Measurements from ENCODE around the gene PCSK6. TPM values are rescaled to one million over a fixed set of nuclear protein-coding genes. Genes with fewer than 3 reads are reported as not detected.

PCSK6 gene
- total RNA-seq, 1 experiment from 2014 or later = 2.9 TPM

- TF ChIP-seq ZNF219 (CRISPR knock-in tag; IDR thresholded peaks at IDR 0.05; ENCODE audit: borderline replicate concordance) (no peak), HMGXB4 (CRISPR knock-in tag; IDR thresholded peaks at IDR 0.05) (no peak), FOXP1 (CRISPR knock-in tag; IDR thresholded peaks at IDR 0.05; ENCODE audit: borderline replicate concordance) (no peak), ZNF532 (CRISPR knock-in tag; IDR thresholded peaks at IDR 0.05; ENCODE audit: borderline replicate concordance) (no peak)
These were observed 222.0 kb downstream of the PCSK6 start (continued) for GRCh38 chr15:101267320-101268104.

GRCh38 chr15:101266787-101267186 lies 222.7 kb downstream of the PCSK6 start:
- H3K27me3 Mint-ChIP-seq (ENCODE audit: low read depth) = no peaks in the 10 kb centered on the region
- 0 out of 2 replicates have a peak overlapping the region, but pooled peaks have one; percentile 38 for H3K27ac Mint-ChIP-seq
- CTCF ChIA-PET = interaction anchor here (0.7 to 4.3 kb wide), 13 partner anchors 9 to 389 kb away, joined by 3 to 38 read pairs (median 5); partner anchors contain the start of gene CHSY1
- ATAC-seq = peak; percentile 31
- POLR2A ChIA-PET = interaction anchor here (0.6 to 1.5 kb wide), 3 partner anchors 28 to 102 kb away, joined by 3 to 5 read pairs (median 3); partner anchors contain the start of gene SNRPA1
- no peak for DNase-seq (ENCODE audit: low spot score)
- peaks cover 11% of the 10 kb centered on the region for H3K4me1 Mint-ChIP-seq
- TF ChIP-seq ZNF671 (CRISPR knock-in tag; IDR thresholded peaks at IDR 0.05) = no peak
- no peak for TF ChIP-seq FOXK1 (CRISPR knock-in tag; IDR thresholded peaks at IDR 0.05)
- no peak for TF ChIP-seq ZNF219 (CRISPR knock-in tag; IDR thresholded peaks at IDR 0.05; ENCODE audit: borderline replicate concordance)
- no peaks in the 10 kb centered on the region; the same call in 1 of the 2 replicates for H3K9me3 Mint-ChIP-seq
- H3K36me3 Mint-ChIP-seq = peaks cover 26% of the 10 kb centered on the region
- H3K4me3 Mint-ChIP-seq = no peak overlapping the region

- DNase-seq (ENCODE audit: low spot score) = no peak
- no peak for TF ChIP-seq MLX (CRISPR knock-in tag; IDR thresholded peaks at IDR 0.05)
- Mint-ChIP-seq H3K27me3 (ENCODE audit: low read depth) (no peaks in the 10 kb centered on the region), H3K4me1 (peaks cover 11% of the 10 kb centered on the region), H3K4me3 (no peak overlapping the region), H3K9me3 (no peaks in the 10 kb centered on the region; the same call in 1 of the 2 replicates), H3K36me3 (peaks cover 19% of the 10 kb centered on the region), H3K27ac (no peak overlapping the region)
- ChIA-PET CTCF (interaction anchor here (0.7 to 4.3 kb wide), 6 partner anchors 8 to 348 kb away, joined by 3 to 38 read pairs (median 6); no protein-coding TSS in a partner anchor), POLR2A (interaction anchor here (0.6 to 1.5 kb wide), 2 partner anchors 55 to 101 kb away, joined by 3 to 5 read pairs; no protein-coding TSS in a partner anchor)
- ATAC-seq = no peak
These were observed 223.5 kb downstream of the PCSK6 start for GRCh38 chr15:101266034-101266433.

GRCh38 chr15:101264911-101265641 lies 224.4 kb downstream of the PCSK6 start:
- no peak for DNase-seq (ENCODE audit: low spot score)
- ChIA-PET POLR2A (interaction anchor here (0.6 kb wide), 1 partner anchor 11 kb away, joined by 7 read pairs; no protein-coding TSS in a partner anchor), CTCF (no interaction called here)
- ATAC-seq = no peak
- Mint-ChIP-seq H3K36me3 (peaks cover 12% of the 10 kb centered on the region), H3K9me3 (no peaks in the 10 kb centered on the region; the same call in 1 of the 2 replicates), H3K4me3 (no peak overlapping the region), H3K27me3 (ENCODE audit: low read depth) (no peaks in the 10 kb centered on the region), H3K27ac (no peak overlapping the region), H3K4me1 (peaks cover 11% of the 10 kb centered on the region)
- TF ChIP-seq STAT6 (CRISPR knock-in tag; conservative IDR thresholded peaks at IDR 0.05; ENCODE audit: low read depth) (no peak), ERG (CRISPR knock-in tag; IDR thresholded peaks at IDR 0.05) (no peak), AFF4 (CRISPR knock-in tag; IDR thresholded peaks at IDR 0.05; ENCODE audit: borderline replicate concordance) (no peak)
